C1 segment of cervical spinal cord (tissue), 14 donors: Measurements from ENCODE around the gene FAM187B.
"Not testable (repeated sequence)": the region's sequence is repeated elsewhere in the genome, so short reads cannot be mapped to it uniquely, and the experiment has no call there.

Experiments
- DNase-seq, 14 donors: peaks; one replicate each; lab custom pipeline; 2025; lab: John Stamatoyannopoulos, UW

The FAM187B gene

DNA sequence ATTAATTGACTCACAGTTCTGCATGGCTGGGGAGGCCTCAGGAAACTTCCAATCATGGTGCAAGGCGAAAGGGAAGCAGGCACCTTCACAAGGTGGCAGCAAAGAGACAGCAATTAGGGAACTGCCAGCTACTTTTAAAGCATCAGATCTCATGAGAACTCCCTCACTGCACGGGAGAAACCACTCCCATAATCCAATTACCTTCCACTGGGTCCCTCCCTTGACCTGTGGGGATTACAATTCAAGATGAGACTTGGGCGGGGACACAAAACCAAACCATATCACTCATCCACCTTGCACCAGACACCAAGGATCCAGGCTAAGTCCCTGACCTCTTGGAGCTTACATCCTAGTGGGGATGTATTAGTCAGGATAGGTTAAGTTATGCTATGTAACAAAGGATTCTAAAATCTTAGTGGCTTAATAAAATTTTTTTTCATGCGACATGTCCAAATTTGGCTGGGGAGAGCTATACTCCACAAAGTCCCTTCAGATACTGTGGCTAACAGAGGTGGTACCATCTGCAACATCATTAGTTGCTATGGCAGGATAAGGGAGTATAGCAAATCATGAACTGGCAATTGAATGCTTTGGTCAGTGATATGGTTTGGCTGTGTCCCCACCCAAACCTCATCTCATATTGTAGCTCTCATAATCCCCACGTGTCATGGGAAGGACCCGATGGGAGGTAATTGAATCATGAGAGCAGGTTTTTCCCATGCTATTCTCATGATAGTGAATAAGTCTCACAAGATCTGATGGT lies 8.3 kb upstream of the FAM187B start:
- DNase-seq, result no peak

DNA sequence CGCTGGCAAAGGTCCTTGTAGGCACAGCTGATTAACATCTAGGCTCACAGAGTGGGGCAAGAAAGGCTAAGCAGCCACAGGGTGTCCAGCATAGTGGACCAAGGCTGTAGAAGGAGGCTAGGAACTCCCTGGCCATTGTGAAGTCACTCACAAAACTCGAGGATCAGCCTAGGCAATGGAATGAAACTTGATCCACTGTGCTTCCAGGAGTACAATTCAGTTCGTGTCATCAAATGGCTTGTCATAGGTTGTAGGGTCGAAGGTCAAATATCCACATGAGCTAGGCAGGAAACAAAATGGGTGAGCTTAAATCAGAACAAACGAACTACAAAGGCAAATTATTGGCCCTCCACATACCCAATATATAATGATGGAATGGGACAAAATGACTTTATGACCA lies 4.4 kb upstream of the FAM187B start:
- no peak for DNase-seq

DNA sequence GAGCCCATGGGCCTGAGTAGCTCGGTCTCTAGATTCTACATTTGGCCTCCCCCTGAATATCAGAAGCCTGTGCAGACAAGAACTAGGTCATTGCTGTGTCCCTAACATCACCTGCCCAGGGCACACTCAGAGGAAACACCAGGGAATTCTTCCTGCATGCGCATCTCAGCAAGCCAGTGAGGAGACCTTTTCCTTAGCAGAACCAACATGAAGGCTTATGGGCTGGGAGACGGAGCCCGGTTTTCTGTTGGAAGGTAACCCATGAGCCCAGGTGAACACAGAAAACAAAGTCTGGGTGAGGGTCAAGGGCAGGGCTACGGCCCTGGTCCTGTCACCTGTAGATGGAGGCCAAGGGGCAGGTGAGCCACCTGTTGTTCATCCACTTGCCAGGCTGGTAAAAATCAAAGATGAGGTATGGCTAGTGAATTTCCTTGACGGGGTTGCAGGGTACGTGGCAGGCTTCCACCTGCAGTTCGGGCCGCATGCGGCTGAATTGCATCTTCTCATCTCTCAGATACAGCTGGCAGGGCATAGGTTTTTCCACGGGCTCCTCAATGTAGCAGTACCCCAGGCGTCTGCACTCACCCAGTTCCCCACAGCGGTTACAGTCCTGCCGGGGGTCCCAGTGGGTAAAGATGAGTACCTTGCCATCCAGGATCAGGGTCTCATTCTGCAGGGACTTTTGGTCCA lies 3.6 kb upstream of the FAM187B start:
- no peak for DNase-seq

DNA sequence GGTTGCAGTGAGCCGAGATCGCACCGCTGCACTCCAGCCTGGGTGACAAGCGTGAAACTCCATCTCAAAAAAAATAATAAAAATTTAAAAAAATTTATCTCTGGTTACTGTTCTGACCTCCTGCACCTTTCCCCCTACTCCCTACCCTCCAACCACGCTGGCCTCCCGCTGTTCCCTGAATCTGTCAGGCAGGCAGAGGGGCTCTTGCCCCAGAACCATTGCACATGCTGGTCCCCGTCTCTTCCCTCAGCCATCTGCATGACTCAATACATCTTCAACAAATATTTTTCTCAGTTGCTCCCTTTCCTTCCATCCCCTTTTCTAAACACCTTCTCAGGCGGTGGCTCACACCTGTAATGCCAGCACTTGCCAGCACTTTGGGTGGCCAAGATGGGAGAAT lies 1.1 kb upstream of the FAM187B start:
- DNase-seq, result no peak

DNA sequence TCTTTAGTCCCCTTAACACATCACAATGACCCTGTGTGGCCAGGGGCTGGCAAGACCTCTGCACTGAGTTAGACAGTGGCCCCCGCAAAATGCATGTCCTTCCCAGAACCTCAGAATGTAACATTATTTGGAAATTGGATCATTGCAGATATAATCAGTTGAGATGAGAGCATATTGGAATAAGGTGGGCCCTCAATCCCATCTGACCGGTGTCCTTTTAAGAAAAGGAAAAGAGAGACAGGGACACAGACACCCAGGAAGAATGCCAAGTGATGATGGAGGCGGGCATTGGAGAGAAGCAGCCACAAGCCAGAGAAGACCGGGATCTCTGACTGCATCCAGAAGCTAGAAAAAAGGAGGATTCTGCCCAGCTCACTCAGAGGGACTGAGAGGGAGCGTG lies 1.8 kb downstream of the FAM187B start:
- no peak for DNase-seq

DNA sequence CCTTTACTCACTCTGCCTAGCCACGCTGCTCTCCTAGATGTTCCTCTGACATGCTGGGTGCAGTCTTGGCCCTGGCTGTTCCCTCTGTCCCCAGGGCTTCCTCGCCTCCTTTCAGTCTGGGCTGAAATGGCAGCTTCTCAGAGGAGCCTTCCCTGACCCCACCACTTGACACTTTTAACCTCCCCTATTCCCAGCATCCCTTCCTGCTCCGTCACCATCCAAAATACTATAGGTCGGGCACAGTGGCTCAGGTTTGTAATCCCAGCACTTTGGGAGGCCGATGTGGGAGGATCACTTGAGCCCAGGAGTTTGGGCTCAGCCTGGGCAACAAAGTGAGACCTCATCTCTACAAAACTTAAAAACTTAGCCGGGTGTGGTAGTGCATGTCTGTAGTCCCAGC lies 2.6 kb downstream of the FAM187B start:
- no peak for DNase-seq

DNA sequence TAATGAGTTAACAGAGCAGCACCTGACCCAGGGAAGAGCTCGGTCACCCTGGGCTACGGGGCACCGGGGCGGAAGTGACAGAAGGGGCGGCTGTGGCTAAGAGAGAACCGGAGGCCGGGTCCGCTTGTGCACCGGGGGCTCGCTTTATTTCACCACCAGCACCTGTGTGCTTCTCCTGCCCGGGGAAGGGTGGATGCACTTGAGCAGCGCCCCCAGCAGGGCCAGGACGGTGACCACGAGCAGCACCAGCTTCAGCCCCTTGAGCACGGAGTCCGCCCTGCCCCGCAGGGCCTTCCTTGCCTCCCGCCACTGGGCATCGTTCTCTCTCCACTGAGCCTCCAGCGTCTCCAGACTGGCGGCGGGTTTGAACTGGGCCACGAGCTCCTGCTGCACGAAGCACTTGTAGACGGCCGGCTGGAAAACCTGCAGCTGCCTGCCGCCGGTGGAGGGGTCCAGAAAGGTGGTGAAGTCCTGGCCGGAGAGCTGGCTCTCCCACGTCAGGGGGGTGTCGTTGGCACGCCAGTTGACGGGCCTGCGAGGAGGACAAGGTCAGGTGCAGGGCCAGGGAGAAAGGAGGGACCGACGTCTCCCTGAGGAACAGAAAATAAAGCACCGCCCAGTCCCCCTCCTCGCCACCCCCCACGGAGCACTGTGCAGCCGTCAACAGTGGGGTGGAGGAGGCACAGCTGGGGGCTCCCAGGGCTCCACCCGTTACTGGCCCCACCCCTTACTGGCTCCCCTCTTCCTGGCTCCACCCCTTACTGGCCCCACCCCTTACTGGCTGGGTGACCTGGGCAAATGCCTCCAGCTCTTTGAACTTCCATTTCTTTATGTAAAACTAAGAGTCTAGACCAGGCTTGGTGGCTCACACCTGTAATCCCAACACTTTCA lies 3.6 kb downstream of the FAM187B start:
- no peak for DNase-seq

DNA sequence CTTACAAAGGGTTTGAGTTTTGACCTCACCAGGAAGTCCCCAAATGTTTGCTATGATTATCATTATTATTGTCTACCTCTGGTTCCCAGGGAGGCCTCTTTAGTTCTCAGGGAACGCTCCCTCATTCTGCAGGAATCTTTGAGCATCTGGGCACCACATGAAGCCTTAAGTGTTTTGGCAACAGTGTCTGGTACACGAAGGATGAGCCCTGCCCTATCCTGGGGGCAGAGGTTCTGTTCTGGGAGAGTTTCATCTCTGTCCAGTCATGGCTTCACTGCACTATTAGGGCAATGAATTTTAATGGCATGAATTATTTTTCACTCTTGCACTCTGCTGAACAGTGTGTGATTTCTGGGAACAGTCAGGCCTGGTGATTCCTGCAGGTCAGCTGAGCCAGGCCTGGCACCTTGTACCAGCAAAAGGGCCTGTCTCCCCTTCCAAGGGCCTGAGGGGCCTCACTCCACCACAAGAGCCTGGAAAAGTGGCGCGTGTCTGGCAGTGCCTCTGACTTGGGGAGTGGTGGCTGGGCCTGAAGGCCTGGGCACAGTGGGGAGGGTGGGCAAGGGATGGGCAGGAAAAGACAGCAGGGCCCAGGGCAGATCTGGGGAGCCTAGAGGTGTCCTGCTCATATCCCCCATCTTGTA lies 4.6 kb downstream of the FAM187B start:
- DNase-seq, result no peak

DNA sequence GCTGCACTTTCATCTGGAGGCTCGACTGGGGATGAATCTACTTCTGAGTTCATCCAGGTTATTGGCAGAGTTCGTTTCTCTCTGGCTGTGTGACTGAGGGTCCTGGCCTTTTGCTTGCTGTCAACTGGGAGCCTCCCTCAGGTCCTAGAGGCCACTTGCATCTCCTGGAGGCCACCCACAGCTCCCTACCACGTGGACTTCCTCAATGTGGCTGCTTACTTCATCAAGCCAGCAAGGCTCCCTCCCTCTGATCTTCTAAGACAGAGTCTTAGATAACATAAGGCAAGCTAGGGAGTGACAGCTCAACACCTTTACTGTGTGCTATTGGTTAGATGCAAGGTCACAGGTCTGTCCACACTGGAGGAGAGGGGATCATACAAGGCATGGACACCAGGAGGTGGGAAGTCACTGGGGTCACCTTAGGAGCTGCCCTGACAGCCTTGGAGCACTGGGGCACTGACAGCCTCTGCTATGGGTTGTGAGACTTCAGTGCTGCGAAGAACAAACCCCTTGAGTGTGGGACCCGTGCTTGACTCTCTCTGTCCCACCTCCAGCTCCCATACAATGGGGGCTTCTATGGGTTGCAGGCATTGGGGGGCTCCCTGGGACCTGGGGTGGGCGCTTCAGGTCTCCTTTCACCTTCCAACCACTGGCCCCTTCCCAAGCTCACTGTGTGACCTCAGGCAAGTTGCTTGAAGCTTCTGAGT lies 5.3 kb downstream of the FAM187B start:
- DNase-seq, result no peak

DNA sequence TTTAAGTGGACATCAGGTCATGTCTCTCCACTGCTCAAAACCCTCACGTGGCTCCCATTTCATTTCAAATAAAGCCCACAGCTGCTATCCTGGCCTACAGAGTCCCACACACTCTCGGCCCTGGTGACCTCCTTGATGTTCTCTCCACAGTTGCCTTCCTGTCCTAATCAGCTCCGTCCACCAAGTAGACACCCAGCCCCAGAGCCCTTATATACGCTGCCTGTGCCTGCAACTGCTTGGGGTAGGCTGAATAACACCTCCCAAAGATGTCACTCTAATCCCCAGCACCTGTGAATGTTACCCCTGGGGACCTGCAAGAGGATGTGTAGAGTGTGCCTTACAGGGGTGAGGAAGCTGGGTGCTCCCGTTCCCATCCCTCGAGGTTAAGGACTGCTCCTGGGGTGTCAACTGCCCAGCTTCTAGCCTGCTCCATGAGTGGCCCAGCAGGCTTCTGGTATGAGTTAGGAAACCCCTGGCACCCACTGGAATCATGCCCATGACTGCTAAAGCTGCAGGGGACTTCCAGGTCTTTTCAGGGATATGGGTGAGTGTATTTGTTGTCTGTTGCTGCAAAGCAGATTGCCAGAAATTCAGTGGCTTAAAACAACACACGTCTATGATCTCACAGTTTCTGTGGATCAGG lies 6.0 kb downstream of the FAM187B start:
- no peak for DNase-seq

DNA sequence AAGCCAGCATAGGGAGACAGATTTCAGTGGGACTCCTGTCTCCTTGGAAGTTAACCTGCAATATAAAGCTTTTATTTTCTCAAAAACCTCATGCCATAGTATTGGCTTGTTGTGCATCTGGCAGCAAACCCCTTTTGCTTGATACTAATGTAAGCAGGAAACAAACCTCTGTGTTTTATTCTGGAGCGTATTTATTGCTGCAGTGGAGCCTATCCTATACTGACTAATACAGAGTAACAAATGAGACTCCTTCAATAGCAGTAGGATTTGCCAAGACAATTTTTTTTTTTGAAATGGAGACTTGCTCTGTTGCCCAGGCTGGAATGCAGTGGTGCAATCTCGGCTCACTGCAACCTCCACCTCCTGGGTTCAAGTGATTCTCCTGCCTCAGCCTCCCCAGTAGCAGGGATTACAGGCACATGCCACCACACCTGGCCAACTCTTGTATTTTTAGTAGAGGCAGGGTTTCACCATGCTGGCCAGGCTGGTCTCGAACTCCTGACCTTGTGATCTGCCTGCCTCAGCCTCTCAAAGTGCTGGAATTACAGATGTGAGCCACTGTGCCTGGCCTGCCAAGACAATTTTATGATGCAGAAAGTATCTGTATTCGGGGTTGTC lies 7.5 kb downstream of the FAM187B start:
- not testable (repeated sequence) for DNase-seq

DNA sequence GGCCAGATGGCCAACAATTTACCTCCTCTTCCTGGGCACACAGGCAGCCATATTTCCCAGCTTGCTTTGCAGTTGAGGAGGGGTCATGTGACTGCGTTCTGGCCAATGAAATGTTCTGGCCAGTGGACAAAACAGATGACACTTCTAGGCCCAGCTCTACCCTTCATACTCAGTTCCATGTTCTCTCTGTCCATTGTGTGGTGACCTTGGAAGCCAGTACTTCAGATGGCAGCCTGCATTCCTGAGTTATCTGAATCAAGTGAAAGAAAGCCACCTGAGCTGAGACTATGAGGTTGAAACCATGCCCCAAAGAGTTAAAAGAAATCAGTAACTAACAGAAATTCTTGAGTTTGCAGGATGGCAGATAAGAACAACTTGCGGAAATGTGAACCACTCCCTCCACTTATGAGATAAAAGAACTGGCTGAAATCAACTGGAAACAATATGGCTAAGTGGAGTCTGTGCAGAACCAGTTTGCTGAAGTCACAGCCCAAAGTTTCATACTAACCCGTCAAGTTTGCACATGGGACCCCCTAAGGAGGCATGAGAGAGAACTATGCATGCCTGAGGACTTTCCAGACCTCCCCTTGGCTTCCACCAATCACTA lies 8.1 kb downstream of the FAM187B start:
- no peak for DNase-seq

DNA sequence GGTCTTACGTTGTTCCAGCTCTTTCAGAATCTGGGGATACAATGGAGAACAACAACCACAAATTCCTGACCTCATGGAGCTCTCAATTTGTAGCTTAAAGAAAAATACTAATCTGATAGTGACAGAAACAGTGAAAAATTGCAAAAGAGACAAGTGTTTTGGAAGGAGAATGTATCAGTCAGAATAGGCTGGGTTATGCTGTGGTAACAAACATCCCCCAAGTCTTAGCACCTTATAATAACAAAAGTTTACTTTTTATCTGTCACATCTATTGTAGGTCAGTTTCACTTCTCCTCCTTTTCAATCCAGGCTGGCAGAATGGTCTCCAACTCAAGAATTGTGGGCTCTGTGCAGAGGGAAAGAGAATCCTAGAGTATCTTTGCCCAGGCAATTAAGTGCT lies 9.5 kb downstream of the FAM187B start:
- DNase-seq, result no peak

DNA sequence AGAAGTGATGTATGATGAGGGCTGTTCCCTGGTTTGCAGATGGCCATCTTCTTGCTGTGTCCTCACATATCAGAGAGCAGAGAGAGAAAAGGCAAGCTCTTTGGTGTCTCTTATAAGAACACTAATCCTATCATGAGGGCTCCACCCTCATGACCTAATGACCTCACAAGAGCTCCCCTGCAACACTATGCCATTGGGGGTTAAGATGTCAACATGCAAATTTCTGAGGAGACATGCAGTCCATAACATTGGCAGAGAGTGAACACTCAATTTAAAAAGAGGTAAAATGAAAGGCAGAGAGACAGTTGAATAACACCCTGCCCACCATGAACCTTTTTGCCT lies 10.9 kb downstream of the FAM187B start:
- DNase-seq, result no peak

DNA sequence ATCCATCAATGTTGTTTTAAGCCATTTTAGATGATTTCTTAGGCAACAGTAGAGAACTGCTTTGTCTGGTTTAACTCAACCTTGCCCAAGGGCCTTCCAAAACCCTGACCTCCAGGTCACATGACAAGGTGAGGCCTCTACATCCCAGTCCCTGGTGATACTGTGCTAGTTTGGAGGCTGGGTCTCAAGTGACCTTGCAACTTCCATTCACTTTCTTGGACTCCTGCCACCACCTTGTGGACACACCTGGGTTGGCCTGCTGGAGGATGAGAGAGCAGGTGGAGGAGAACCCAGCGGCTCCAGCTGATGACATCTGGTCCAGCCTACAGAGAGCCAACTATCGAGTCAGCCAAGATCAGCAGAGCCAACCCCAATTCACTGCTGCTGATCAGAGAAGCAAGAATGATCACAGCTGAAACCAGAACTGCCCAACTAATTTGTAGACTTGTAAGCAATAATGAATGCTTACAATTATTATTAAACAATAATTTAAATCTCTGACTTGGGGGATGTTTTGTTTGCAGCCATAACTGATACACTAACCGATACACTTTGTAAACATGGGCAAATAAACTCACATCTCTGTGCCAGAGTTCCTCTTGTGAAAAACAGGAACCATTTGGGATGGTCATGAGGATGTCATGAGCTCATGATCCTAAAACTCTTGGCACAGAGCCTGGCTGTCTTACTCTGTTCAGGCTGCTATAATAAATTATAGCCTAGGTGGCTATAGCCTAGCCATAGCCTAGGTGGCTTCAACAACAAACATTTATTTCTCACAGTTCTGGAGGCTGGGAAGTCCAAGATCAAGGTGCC lies 11.5 kb downstream of the FAM187B start:
- DNase-seq, result peak in 5 of 14 donors; percentile 11 to 31 (median 17)

DNA sequence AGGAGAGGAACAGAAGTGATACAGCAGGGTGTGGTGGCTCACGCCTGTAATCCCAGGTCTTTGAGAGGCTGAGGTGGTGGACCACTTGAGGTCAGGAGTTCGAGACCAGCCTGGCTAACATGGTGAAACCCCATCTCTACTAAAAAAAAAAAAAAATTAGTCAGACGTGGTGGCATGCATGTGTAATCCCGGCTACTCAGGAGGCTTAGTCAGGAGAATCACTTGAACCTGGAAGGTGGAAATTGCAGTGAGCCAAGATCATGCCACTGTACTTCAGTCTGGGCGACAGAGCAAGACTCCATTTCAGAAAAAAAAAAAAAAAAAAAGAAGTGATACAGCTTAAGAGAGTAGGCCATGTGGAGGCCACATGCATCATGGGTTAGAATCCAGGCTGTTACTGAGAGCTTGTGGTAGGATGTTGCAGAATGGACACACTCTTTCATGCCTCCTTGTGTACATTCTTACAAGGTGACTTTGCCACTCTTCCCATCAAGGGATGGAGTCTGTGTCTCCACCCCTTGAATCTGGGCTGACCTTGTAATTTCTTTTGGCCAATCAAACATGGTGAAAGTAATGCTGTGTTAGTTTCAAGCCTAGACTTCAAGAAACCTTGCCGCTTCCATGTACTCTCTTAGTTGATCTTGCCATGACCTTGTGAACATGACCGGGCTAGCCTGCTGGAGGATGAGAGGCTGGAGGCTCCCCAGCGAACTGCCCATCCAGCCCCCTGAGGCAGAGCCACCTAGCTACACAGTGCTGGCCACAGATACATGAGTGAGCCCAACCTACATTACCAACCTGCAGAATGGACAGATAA lies 12.3 kb downstream of the FAM187B start:
- no peak for DNase-seq

DNA sequence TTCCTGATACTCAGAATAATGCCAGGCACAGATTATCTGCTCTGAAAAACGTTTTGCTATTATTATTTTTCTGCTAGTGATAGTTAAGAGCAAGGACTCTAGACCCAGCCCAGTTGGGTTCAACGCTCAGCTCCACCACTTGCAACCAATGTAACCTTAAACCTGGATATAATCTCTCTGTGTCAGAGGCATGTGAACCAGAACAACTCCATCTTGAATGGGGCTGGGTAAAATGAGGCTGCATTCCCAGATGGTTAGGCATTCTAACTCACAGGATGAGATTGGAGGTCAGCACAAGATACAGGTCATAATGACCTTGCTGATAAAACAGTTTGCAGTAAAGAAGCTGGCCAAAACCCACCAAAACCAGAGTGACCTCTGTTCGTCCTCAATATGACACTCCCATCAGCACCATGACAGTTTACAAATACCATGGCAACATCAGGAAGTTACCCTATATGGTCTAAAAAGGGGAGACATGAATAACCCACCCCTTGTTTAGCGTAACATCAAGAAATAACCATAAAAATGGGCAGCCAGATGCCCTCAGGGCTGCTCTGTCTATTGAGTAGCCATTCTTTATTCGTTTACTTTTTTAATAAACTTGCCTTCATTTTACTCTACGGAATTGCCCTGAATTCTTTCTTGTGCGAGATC lies 13.6 kb downstream of the FAM187B start:
- no peak for DNase-seq
